Spleen (tissue), 7 donors: ENCODE measurements around the gene CHMP3.

ENCODE experiments used
- CTCF ChIP-seq, 11 experiments: fragments of 200-600 bp in 7 of 11; fragments of 450-650 bp in 4 of 11; sonication (generic) in 4 of 11; IDR thresholded peaks in 8 of 11; conservative IDR thresholded peaks in 3 of 11; 1 replicate in 7 of 11; 2 replicates in 4 of 11; pipeline versions ENCODE4 v1.4.0 to v1.8.0; 2016 to 2021; ENCODE audit warnings: antibody characterized with exemption in 11 of 11, inconsistent platforms in 4 of 11, mild to moderate bottlenecking in 1 of 11
- POLR2A ChIP-seq, 3 donors: fragments of 450-650 bp; IDR thresholded peaks; one replicate each; pipeline ENCODE4 v1.5.1; 2017; ENCODE audit warnings: antibody characterized with exemption in 3 of 3, mild to moderate bottlenecking in 1 of 3
- donor health status: DM: no; HTN: no; CAD: no; lungs with moderate emphysema.
- donor health status: DM: no; HTN: no; CAD: no.
- donor health status: DM: no; HTN: no; CAD: no.

DNA sequence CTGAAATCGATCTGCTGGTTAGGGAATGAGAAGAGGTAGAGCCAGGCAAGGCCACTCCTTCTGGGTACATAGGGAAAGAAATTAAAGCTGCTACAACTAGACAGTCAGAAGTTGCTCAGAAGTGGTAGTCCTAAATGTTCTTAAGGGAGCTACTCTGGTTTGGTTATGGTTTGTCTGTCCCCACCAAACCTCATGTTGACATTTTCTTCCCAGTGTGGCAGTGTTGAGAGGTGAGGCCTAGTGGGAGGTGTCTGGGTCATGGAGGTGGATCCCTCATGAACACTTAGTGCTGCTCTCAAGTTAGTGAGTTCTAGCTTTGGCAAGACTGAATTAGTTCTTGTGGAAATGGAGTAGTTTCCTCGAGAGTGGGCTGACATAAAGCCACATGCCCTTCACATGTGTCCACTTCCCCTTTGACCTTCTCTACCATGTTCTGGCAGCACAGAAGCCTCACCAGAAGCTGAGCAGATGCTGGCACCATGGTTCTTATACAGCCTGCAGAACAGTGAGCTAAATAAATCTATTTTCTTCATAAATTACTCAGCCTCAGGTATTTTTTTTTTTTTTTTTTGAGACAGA lies 45.7 kb upstream of the CHMP3 start:
- TF ChIP-seq CTCF (IDR thresholded peaks at IDR 0.05 in 8 of 11, conservative IDR thresholded peaks at IDR 0.05 in 3 of 11) (no peak), POLR2A (IDR thresholded peaks at IDR 0.05) (no peak)
